Activated naive CD8-positive, alpha-beta T cell treated with anti-CD3 and anti-CD28 coated beads, Interleukin-2, amount 50 U/mL, for 24 hours (primary cell): ENCODE results near the gene POFUT1.
A peak's percentile ranks its signal among the peaks of the same experiment; 100 is the strongest.
"Not testable (repeated sequence)": the region's sequence is repeated elsewhere in the genome, so short reads cannot be mapped to it uniquely, and the experiment has no call there.

ENCODE experiments used
- ATAC-seq: fragments of 150-1000 bp; cut with Tn5 transposase; one replicate; pipeline ENCODE4 v1.10.0; 2021
- DNase-seq: peaks from one replicate; pipeline ENCODE4 v3.0.0; 2021
- H3K27ac Mint-ChIP-seq: one replicate; pipeline ENCODE4 v1.8.0; 2021; ENCODE audit warnings: mild to moderate bottlenecking, mixed read lengths
- H3K27me3 Mint-ChIP-seq: one replicate; pipeline ENCODE4 v1.8.0; 2021; ENCODE audit warnings: mixed read lengths
- H3K36me3 Mint-ChIP-seq: one replicate; pipeline ENCODE4 v1.8.0; 2021; ENCODE audit warnings: low read depth, mixed read lengths
- H3K4me1 Mint-ChIP-seq: one replicate; pipeline ENCODE4 v1.8.0; 2021; ENCODE audit warnings: mixed read lengths
- H3K4me3 Mint-ChIP-seq: one replicate; pipeline ENCODE4 v1.8.0; 2021; ENCODE audit warnings: mild to moderate bottlenecking, moderate library complexity, mixed read lengths
- H3K9me3 Mint-ChIP-seq: one replicate; pipeline ENCODE4 v1.8.0; 2021; ENCODE audit warnings: mixed read lengths

The POFUT1 gene

GRCh38 chr20:32248043-32248442 lies 40.4 kb downstream of the POFUT1 start:
- Mint-ChIP-seq H3K36me3 (peaks cover 16% of the 10 kb centered on the region), H3K4me1 (peaks cover 71% of the 10 kb centered on the region), H3K27me3 (no peaks in the 10 kb centered on the region), H3K4me3 (no peak overlapping the region), H3K27ac (peak overlapping the region; percentile 84), H3K9me3 (no peaks in the 10 kb centered on the region)
- DNase-seq (no peak), ATAC-seq (peak; percentile 3)

- DNase-seq (peak; percentile 34), ATAC-seq (peak; percentile 75)
- Mint-ChIP-seq H3K36me3 (peaks cover 22% of the 10 kb centered on the region), H3K4me3 (peak overlapping the region; percentile 49), H3K27me3 (no peaks in the 10 kb centered on the region), H3K4me1 (peaks cover 81% of the 10 kb centered on the region), H3K27ac (peak overlapping the region; percentile 98), H3K9me3 (peaks cover 5% of the 10 kb centered on the region)
These were observed 41.5 kb downstream of the POFUT1 start for GRCh38 chr20:32249030-32249738.

DNA sequence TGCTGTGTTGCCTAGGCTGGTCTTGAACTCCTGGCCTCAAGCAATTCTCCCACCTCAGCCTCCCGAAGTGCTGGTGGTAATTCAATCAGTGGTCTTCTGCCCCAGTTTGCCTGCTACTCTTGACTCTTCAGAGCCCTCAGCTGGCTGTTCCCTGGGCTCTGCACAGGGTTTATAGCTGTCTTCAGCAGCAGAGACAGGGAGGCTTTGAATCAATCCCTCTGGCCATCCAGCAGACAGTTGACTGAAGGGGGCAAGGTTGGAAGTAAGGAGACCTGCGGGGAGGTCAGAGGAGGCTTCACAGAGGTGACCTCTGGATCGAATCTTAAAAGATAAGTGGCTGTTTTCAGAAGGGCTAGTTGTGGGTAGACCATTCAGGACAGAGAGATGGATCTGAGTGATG lies 43.8 kb downstream of the POFUT1 start:
- peaks cover 22% of the 10 kb centered on the region for H3K36me3 Mint-ChIP-seq
- no peak for ATAC-seq
- peaks cover 86% of the 10 kb centered on the region for H3K4me1 Mint-ChIP-seq
- DNase-seq: peak; percentile 37
- H3K27ac Mint-ChIP-seq: peak overlapping the region; percentile 98
- H3K4me3 Mint-ChIP-seq: peak overlapping the region; percentile 79
- no peaks in the 10 kb centered on the region for H3K27me3 Mint-ChIP-seq
- H3K9me3 Mint-ChIP-seq: peaks cover 5% of the 10 kb centered on the region

DNA sequence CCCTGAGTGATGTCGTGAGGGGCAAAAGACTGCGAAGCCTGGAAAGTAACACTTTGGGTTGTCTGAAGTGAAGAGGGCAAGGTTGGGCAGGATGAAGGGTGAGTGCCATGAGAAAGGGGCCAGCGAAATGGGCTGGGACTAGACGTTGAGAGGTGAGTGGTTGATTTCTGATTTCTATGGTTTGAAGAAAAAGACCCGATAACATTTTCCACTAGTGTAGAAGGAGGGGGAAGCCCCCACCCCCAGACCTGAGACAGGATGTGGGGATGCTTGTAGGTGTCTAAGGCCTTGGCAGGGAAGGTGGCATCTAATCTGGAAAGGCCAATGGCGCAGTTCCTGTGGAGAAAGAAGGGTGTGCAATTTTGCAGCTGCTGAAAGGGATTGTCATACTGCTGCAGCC lies 44.5 kb downstream of the POFUT1 start:
- ATAC-seq (peak; percentile 80), DNase-seq (peak; percentile 92)
- peak overlapping the region; percentile 79 for H3K4me3 Mint-ChIP-seq
- peaks cover 5% of the 10 kb centered on the region for H3K9me3 Mint-ChIP-seq
- H3K4me1 Mint-ChIP-seq: peaks cover 87% of the 10 kb centered on the region
- peak overlapping the region; percentile 98 for H3K27ac Mint-ChIP-seq
- peaks cover 22% of the 10 kb centered on the region for H3K36me3 Mint-ChIP-seq
- no peaks in the 10 kb centered on the region for H3K27me3 Mint-ChIP-seq

- not testable (repeated sequence) for ATAC-seq, DNase-seq, H3K36me3 Mint-ChIP-seq, H3K27ac Mint-ChIP-seq, H3K9me3 Mint-ChIP-seq, H3K27me3 Mint-ChIP-seq, H3K4me3 Mint-ChIP-seq
- H3K4me1 Mint-ChIP-seq: peaks cover 20% of the 10 kb centered on the region
These were observed 53.3 kb downstream of the POFUT1 start for GRCh38 chr20:32260973-32261372.

DNA sequence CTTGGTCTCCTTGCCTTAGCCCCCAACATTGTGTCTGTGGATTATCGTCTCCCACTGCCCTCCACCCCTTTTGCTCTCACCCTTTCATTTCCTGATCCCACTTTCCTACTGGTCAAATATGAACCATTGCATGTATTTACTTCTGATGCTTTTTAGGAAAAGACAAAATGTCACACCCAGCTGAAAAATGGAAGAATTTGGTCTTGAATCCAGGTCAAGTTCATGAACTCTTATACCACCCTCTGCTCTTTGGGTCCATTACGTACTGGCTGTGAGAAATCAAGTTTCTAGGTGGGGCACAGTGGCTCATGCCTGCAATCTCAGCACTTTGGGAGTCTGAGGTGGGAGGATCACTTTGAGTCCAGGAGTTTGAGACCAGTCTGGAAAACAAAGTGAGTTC lies 54.0 kb downstream of the POFUT1 start:
- H3K9me3 Mint-ChIP-seq: no peaks in the 10 kb centered on the region

GRCh38 chr20:32263398-32263954 lies 55.8 kb downstream of the POFUT1 start:
- H3K36me3 Mint-ChIP-seq: peaks cover 1% of the 10 kb centered on the region
- no peak overlapping the region for H3K4me3 Mint-ChIP-seq
- no peaks in the 10 kb centered on the region for H3K9me3 Mint-ChIP-seq
- H3K27ac Mint-ChIP-seq: no peak overlapping the region
- ATAC-seq (no peak), DNase-seq (no peak)
- H3K27me3 Mint-ChIP-seq: no peaks in the 10 kb centered on the region
- no peaks in the 10 kb centered on the region for H3K4me1 Mint-ChIP-seq

More for the DNA sequence above, 54.0 kb downstream of the POFUT1 start:
- Mint-ChIP-seq H3K4me1 (peaks cover 13% of the 10 kb centered on the region), H3K27ac (no peak overlapping the region), H3K36me3 (peaks cover 1% of the 10 kb centered on the region), H3K4me3 (no peak overlapping the region), H3K27me3 (no peaks in the 10 kb centered on the region)
- ATAC-seq (no peak), DNase-seq (no peak)

GRCh38 chr20:32271620-32272019 lies 63.9 kb downstream of the POFUT1 start:
- Mint-ChIP-seq H3K27me3 (no peaks in the 10 kb centered on the region), H3K36me3 (peaks cover 3% of the 10 kb centered on the region), H3K27ac (no peak overlapping the region), H3K4me3 (no peak overlapping the region), H3K9me3 (peaks cover 20% of the 10 kb centered on the region), H3K4me1 (peaks cover 14% of the 10 kb centered on the region)
- DNase-seq: no peak
- no peak for ATAC-seq

DNA sequence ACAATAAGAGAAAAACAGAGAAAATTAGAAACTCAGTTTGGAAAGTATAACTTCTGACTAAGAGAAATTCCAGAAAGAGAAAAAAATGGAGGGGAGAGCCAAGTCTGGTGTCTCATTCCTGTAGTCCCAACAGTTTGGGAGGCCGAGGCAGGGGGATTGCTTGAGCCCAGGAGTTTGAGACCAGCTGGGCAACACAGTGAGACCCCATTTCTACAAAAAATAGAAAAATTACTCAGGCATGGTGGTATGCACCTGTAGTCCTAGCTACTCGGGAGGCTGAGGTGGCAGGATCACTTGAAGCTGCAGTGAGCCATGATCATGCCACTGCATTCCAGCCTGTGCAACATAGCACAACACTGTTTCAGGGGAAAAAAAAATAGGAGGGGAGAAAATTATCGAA lies 66.7 kb downstream of the POFUT1 start:
- H3K4me3 Mint-ChIP-seq: no peak overlapping the region
- no peak for ATAC-seq
- no peak for DNase-seq
- H3K9me3 Mint-ChIP-seq: peaks cover 20% of the 10 kb centered on the region
- peaks cover 11% of the 10 kb centered on the region for H3K36me3 Mint-ChIP-seq
- peaks cover 34% of the 10 kb centered on the region for H3K4me1 Mint-ChIP-seq
- no peak overlapping the region for H3K27ac Mint-ChIP-seq
- H3K27me3 Mint-ChIP-seq: no peaks in the 10 kb centered on the region

DNA sequence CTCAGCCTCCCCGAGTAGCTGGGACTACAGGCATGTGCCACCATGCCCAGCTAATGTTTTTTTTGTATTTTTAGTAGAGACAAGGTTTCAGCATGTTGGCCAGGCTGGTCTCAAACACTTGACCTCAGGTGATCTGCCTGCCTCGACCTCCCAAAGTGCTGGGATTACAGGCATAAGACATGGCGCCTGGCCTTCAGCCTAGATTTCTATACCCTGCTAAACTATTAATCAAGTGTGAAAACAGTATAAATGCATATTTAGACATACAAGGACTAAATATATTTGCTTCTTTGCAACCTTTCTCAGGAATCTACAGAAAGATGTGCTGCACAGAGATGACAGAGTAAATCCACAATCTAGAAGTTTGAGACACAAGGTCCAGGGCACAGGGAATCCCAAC lies 67.5 kb downstream of the POFUT1 start:
- H3K27me3 Mint-ChIP-seq, ATAC-seq, H3K27ac Mint-ChIP-seq, H3K4me3 Mint-ChIP-seq, DNase-seq: not testable (repeated sequence)
- H3K4me1 Mint-ChIP-seq: peaks cover 42% of the 10 kb centered on the region
- H3K9me3 Mint-ChIP-seq: peaks cover 20% of the 10 kb centered on the region
- peaks cover 17% of the 10 kb centered on the region for H3K36me3 Mint-ChIP-seq

- peaks cover 20% of the 10 kb centered on the region for H3K9me3 Mint-ChIP-seq
- H3K4me3 Mint-ChIP-seq: peak within 1 kb of the TSS; percentile 98
- H3K36me3 Mint-ChIP-seq: peaks cover 39% of the 10 kb centered on the region
- peaks cover 58% of the 10 kb centered on the region for H3K4me1 Mint-ChIP-seq
- peak; percentile 89 for DNase-seq
- peak within 1 kb of the TSS; percentile 96 for H3K27ac Mint-ChIP-seq
- no peaks in the 10 kb centered on the region for H3K27me3 Mint-ChIP-seq
- peak; percentile 81 for ATAC-seq
These were observed 69.9 kb downstream of the POFUT1 start, which contains the start of gene KIF3B for GRCh38 chr20:32277361-32278198. KIF3B (plus strand) TSS chr20:32277651; CDS start chr20:32309778, 32,127 bp downstream.

DNA sequence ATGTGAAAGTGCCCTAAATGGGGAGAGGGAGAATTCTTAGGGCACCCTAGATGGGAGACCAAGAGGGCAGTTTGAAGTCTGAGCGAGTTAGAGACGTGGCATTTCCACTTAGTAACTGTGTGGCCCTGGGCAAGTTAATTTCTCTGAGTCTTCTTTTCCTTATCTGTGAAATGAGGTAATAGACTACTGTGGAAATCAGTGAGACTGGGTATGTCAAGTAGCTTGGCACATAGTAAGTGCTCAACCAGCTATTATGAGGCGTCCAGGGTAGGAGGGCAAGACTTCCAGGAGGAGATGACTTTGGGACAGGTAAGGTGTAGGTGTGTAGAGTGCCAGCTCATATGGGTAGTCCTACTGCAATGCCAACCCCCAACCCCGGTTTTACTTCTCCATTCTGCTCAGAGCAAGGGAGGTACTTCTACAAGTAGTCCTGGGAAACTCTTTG lies 70.5 kb downstream of the POFUT1 start:
- H3K9me3 Mint-ChIP-seq: peaks cover 20% of the 10 kb centered on the region
- H3K4me3 Mint-ChIP-seq: peak overlapping the region; percentile 98
- H3K36me3 Mint-ChIP-seq: peaks cover 44% of the 10 kb centered on the region
- no peaks in the 10 kb centered on the region for H3K27me3 Mint-ChIP-seq
- peaks cover 63% of the 10 kb centered on the region for H3K4me1 Mint-ChIP-seq
- peak overlapping the region; percentile 96 for H3K27ac Mint-ChIP-seq
- peak; percentile 41 for ATAC-seq
- DNase-seq: peak; percentile 22

DNA sequence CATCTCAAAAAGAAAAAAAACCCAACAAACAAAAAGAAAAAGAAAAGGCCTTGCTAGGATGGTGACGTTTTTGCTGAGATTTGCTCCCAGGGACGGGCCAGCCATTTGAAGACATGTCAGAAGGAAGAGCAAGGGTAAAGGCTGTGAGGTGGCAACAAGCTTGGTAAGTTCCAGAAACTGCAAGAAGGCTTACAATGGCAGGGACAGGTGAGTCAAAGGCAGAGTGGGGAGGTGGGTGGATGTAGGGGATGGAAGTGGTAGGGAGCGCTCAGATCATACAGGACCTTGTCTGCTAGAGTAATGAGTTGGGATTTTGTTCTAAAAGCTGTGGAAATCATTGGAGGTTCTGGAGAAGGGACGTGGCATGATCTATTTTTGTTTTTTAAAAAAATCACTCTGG lies 74.0 kb downstream of the POFUT1 start:
- Mint-ChIP-seq H3K36me3 (peaks cover 56% of the 10 kb centered on the region), H3K9me3 (no peaks in the 10 kb centered on the region), H3K27ac (peak overlapping the region; percentile 88), H3K27me3 (no peaks in the 10 kb centered on the region), H3K4me1 (peaks cover 89% of the 10 kb centered on the region), H3K4me3 (peak overlapping the region; percentile 49)
- DNase-seq (peak; percentile 27), ATAC-seq (no peak)

GRCh38 chr20:32282461-32282860 lies 74.8 kb downstream of the POFUT1 start:
- H3K9me3 Mint-ChIP-seq: no peaks in the 10 kb centered on the region
- peaks cover 59% of the 10 kb centered on the region for H3K36me3 Mint-ChIP-seq
- H3K4me1 Mint-ChIP-seq: peaks cover 90% of the 10 kb centered on the region
- no peaks in the 10 kb centered on the region for H3K27me3 Mint-ChIP-seq
- H3K27ac Mint-ChIP-seq: peak overlapping the region; percentile 88
- DNase-seq: no peak
- ATAC-seq: no peak
- H3K4me3 Mint-ChIP-seq: peak overlapping the region; percentile 49
